Stomach (tissue), 9 donors: ENCODE results near the gene KLHL36. TPM values are rescaled to one million over a fixed set of nuclear protein-coding genes. Genes with fewer than 3 reads are reported as not detected.

Experiments used
- DNase-seq, 2 donors: peaks; one replicate each; pipeline versions ENCODE4 v3.0.0 to v3.0.0-alpha.2; 2013 to 2019
- H3K27ac ChIP-seq, 5 donors: fragments of 200-600 bp in 4 of 5; sonication (generic) in 4 of 5; one replicate each; pipeline ENCODE4 v1.5.1; 2013 to 2019; ENCODE audit warnings: mild to moderate bottlenecking in 1 of 5, moderate library complexity in 1 of 5
- H3K27me3 ChIP-seq, 3 donors: fragments of 200-600 bp; sonication (generic); one replicate each; pipeline ENCODE4 v1.5.1; 2017 to 2019; ENCODE audit warnings: mixed run types in 1 of 3
- H3K36me3 ChIP-seq, 4 donors: fragments of 200-600 bp; sonication (generic); 1 replicate in 3 of 4; 2 replicates in 1 of 4; pipeline ENCODE4 v1.5.1; 2016 to 2019
- H3K4me1 ChIP-seq, 4 donors: fragments of 200-600 bp; sonication (generic); one replicate each; pipeline ENCODE4 v1.5.1; 2016 to 2019
- H3K4me3 ChIP-seq, 4 donors: fragments of 200-600 bp; sonication (generic) in 3 of 4; one replicate each; pipeline ENCODE4 v1.5.1; 2016 to 2019; ENCODE audit warnings: mild to moderate bottlenecking in 1 of 4
- H3K9me3 ChIP-seq, 4 donors: fragments of 200-600 bp; sonication (generic); one replicate each; pipeline ENCODE4 v1.5.1; 2016 to 2019
- CTCF ChIP-seq, 7 experiments: fragments of 450-650 bp in 4 of 7; fragments of 200-600 bp in 3 of 7; sonication (generic) in 3 of 7; IDR thresholded peaks; one replicate each; pipeline ENCODE4 v1.5.1; 2016 to 2019; ENCODE audit warnings: antibody characterized with exemption in 7 of 7, control low read depth in 2 of 7, mild to moderate bottlenecking in 1 of 7
- EP300 ChIP-seq: sonication (generic); formaldehyde crosslinking; IDR thresholded peaks from one replicate; pipeline ENCODE4 v1.6.1; 2017; ENCODE audit warnings: antibody characterized with exemption
- POLR2A ChIP-seq, 4 donors: fragments of 450-650 bp; IDR thresholded peaks; one replicate each; pipeline ENCODE4 v1.6.1; 2016; ENCODE audit warnings: antibody characterized with exemption in 4 of 4, control low read depth in 2 of 4, mild to moderate bottlenecking in 1 of 4, moderate library complexity in 1 of 4
- POLR2AphosphoS5 ChIP-seq, 3 donors: sonication (generic); formaldehyde crosslinking; IDR thresholded peaks; one replicate each; pipeline ENCODE4 v1.6.1; 2016; ENCODE audit warnings: antibody characterized with exemption in 3 of 3
- WGBS, 5 donors: extraction: QIAGEN DNeasy Blood & Tissue Kit in 3 of 5; methylation state at CpG; one replicate each; pipeline versions ENCODE4 v1.1.5 to v1.1.7; 2013 to 2018; 5-methylcytosine and 5-hydroxymethylcytosine counted together
- intact Hi-C: fragments of 100-400 bp; cut with DNase I; formaldehyde crosslinking; loops from one replicate; pipeline ENCODE4 v1.15.1; 2023; ENCODE audit warnings: low total_unique reads
- polyA plus RNA-seq, 3 donors: library from polyadenylated mRNA; stranded (reverse); fragments of 200-250 nt; gene quantifications; one replicate each; pipeline ENCODE4 v1.2.3, GENCODE V29; 2013
- total RNA-seq, 5 donors: library from RNA; depleted of rRNA; stranded (reverse); fragments of >200 nt; gene quantifications; one replicate each; pipeline versions ENCODE4 v1.1.0 to v1.2.3, GENCODE V29; 2014 to 2016
- donor health status: healthy with polysubstance abuse.
- donor health status: Bipolar disorder and iron deficiency.
- donor health status: healthy.

The KLHL36 gene
- total and polyA plus RNA-seq, 8 donors, result 10.5 to 62.4 (median 35.3) TPM

- Histone ChIP-seq H3K4me3 (no peak overlapping the region), H3K27me3 (no peaks in the 10 kb centered on the region), H3K4me1 (peaks cover 23 to 78% (median 55%) of the 10 kb centered on the region in 4 donors), H3K27ac (no peak overlapping the region), H3K9me3 (no peaks in the 10 kb centered on the region), H3K36me3 (peaks cover 0 to 9% (median 0%) of the 10 kb centered on the region in 4 donors)
- TF ChIP-seq CTCF (IDR thresholded peaks at IDR 0.05) (no peak), POLR2A (IDR thresholded peaks at IDR 0.05) (no peak), POLR2AphosphoS5 (IDR thresholded peaks at IDR 0.05) (no peak), EP300 (no peak)
- WGBS, 5 donors, result 82 to 88% (median 87%) methylated on average over 10 of the region's 10 CpGs
- intact Hi-C loops, result loop anchor here (10.0 kb wide), 1 partner anchor 85 kb away; no protein-coding TSS in a partner anchor
- no peak for DNase-seq
Measured at GRCh38 chr16:84709609-84710008, 61.3 kb downstream of the KLHL36 start.

GRCh38 chr16:84710686-84711085 lies 62.4 kb downstream of the KLHL36 start:
- 85 to 92% (median 87%) methylated on average over 11 of the region's 11 CpGs for whole genome bisulfite sequencing, 5 donors
- no peak for DNase-seq
- Histone ChIP-seq H3K4me1 (peaks cover 23 to 79% (median 55%) of the 10 kb centered on the region in 4 donors), H3K27ac (no peak overlapping the region), H3K36me3 (peaks cover 0 to 9% (median 0%) of the 10 kb centered on the region in 4 donors), H3K27me3 (no peaks in the 10 kb centered on the region), H3K4me3 (no peak overlapping the region), H3K9me3 (no peaks in the 10 kb centered on the region)
- TF ChIP-seq EP300 (no peak), POLR2A (IDR thresholded peaks at IDR 0.05) (no peak), POLR2AphosphoS5 (IDR thresholded peaks at IDR 0.05) (no peak), CTCF (IDR thresholded peaks at IDR 0.05) (no peak)
- intact Hi-C loops, result loop anchor here (10.0 kb wide), 1 partner anchor 86 kb away; no protein-coding TSS in a partner anchor

Other genes starting within 250 kb of the KLHL36 start
- 10 to 100 TPM in 2 of 5 donors, 1 to 10 TPM in 3; 5.8 to 21.1 (median 9.4) TPM for gene MEAK7, start 143.9 kb upstream of the KLHL36 start, total RNA-seq
- 1 to 10 TPM; 3.9 to 7.0 (median 6.8) TPM for gene MEAK7, start 143.9 kb upstream of the KLHL36 start, polyA plus RNA-seq
- 100 to 1,000 TPM in 3 of 5 donors, 10 to 100 TPM in 2; 40.3 to 184 (median 173) TPM for gene COTL1, start 30.4 kb upstream of the KLHL36 start, total RNA-seq
- 100 to 1,000 TPM in 2 of 3 donors, 10 to 100 TPM in 1; 52.7 to 187 (median 184) TPM for gene COTL1, start 30.4 kb upstream of the KLHL36 start, polyA plus RNA-seq
- gene USP10, start 51.5 kb downstream of the KLHL36 start, total RNA-seq, result 100 to 1,000 TPM in 1 of 5 donors, 10 to 100 TPM in 4; 37.4 to 183 (median 54.2) TPM
- gene USP10, start 51.5 kb downstream of the KLHL36 start, polyA plus RNA-seq, result 10 to 100 TPM; 17.1 to 33.0 (median 22.6) TPM
- gene CRISPLD2, start 171.5 kb downstream of the KLHL36 start, total RNA-seq, result 100 to 1,000 TPM in 3 of 5 donors, 10 to 100 TPM in 2; 92.0 to 242 (median 102) TPM
- gene CRISPLD2, start 171.5 kb downstream of the KLHL36 start, polyA plus RNA-seq, result 10 to 100 TPM; 18.3 to 46.0 (median 20.2) TPM